Activated T-helper 1 cell treated with anti-CD3 and anti-CD28 coated beads, Interleukin-12 subunit alpha, Interleukin-12 subunit beta, Interleukin-2, Interleukin-4 antibody, amounts not matched to agents 30 ng/mL and 10 ng/mL and 1 ng/mL, durations not matched to agents 14 hours and 24 hours and 36 hours (primary cell): ENCODE results near the gene TMEM134. TPM values are rescaled to one million over a fixed set of nuclear protein-coding genes. Genes with fewer than 3 reads are reported as not detected.

Source experiments
- DNase-seq: peaks from one replicate; pipeline ENCODE4 v3.0.0; 2021; ENCODE audit warnings: low spot score
- H3K27ac Mint-ChIP-seq: one replicate; pipeline ENCODE4 v1.8.0; 2021; ENCODE audit warnings: mild to moderate bottlenecking, mixed read lengths
- H3K27me3 Mint-ChIP-seq: one replicate; pipeline ENCODE4 v1.8.0; 2022; ENCODE audit warnings: mild to moderate bottlenecking, moderate library complexity, mixed read lengths; ENCODE audit not compliant: insufficient read depth
- H3K36me3 Mint-ChIP-seq: one replicate; pipeline ENCODE4 v1.8.0; 2021; ENCODE audit warnings: low read depth, mixed read lengths
- H3K4me1 Mint-ChIP-seq: one replicate; pipeline ENCODE4 v1.8.0; 2021; ENCODE audit warnings: low read depth, mixed read lengths
- H3K4me3 Mint-ChIP-seq: one replicate; pipeline ENCODE4 v1.8.0; 2021; ENCODE audit warnings: mild to moderate bottlenecking, moderate library complexity, mixed read lengths
- H3K9me3 Mint-ChIP-seq: one replicate; pipeline ENCODE4 v1.8.0; 2021; ENCODE audit warnings: mixed read lengths
- intact Hi-C: fragments of 100-400 bp; cut with micrococcal nuclease; formaldehyde crosslinking; loops from one replicate; pipeline ENCODE4 v1.15.1; 2024
- total RNA-seq: library from RNA; stranded (reverse); gene quantifications from 2 replicates; pipeline ENCODE4 v1.2.3, GENCODE V29; 2022

TMEM134 gene
- total RNA-seq, 1 donor from 2014 or later = 61.4 TPM

DNA sequence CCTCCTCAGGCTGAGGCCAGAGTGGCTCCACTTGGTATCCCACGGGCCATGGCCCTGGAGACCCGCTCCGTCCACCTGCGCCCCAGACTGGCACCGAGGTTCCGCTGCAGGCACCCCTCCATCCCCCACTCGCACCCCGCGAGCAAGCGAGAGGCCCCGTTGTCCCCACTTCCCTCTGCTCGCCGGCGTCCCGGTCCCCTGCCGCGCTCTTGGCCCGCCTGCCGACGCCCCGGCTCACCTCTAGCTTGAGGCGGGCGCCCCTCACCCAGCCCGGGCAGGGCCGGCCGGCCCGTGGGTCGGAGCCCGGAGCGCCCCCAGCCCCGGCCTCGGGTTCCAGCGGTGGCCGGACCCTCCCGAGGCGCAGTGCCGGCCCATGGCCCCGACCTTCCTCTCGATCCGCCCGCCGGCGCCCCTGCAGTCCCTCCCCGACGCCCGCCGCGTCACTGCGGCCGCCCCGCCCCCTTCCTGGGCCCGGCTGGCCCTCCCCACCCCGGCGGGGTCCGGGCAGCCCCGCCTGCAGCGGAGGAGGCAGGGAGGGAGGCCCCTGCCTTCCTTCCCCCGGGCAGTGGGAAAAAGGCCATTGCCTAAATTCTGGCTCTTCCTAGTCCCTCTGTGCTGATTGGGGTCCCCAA is 36.0 kb upstream of the TMEM134 start, which contains the start of gene PITPNM1:
TSS of gene PITPNM1 (minus strand) at position 414 of the 632 bp plus-strand sequence. CDS start 1,183 bp downstream, outside the sequence.
- peak within 1 kb of the TSS; percentile 92 for H3K4me3 Mint-ChIP-seq
- H3K36me3 Mint-ChIP-seq = peaks cover 27% of the 10 kb centered on the region
- no peaks in the 10 kb centered on the region for H3K27me3 Mint-ChIP-seq
- peak within 1 kb of the TSS; percentile 96 for H3K27ac Mint-ChIP-seq
- DNase-seq = peak; percentile 76
- H3K9me3 Mint-ChIP-seq = no peaks in the 10 kb centered on the region
- intact Hi-C loops = loop anchor here (5.0 kb wide), 2 partner anchors 218 to 238 kb away; partner anchors contain the start of genes ANKRD13D and GRK2
- H3K4me1 Mint-ChIP-seq = peaks cover 54% of the 10 kb centered on the region

DNA sequence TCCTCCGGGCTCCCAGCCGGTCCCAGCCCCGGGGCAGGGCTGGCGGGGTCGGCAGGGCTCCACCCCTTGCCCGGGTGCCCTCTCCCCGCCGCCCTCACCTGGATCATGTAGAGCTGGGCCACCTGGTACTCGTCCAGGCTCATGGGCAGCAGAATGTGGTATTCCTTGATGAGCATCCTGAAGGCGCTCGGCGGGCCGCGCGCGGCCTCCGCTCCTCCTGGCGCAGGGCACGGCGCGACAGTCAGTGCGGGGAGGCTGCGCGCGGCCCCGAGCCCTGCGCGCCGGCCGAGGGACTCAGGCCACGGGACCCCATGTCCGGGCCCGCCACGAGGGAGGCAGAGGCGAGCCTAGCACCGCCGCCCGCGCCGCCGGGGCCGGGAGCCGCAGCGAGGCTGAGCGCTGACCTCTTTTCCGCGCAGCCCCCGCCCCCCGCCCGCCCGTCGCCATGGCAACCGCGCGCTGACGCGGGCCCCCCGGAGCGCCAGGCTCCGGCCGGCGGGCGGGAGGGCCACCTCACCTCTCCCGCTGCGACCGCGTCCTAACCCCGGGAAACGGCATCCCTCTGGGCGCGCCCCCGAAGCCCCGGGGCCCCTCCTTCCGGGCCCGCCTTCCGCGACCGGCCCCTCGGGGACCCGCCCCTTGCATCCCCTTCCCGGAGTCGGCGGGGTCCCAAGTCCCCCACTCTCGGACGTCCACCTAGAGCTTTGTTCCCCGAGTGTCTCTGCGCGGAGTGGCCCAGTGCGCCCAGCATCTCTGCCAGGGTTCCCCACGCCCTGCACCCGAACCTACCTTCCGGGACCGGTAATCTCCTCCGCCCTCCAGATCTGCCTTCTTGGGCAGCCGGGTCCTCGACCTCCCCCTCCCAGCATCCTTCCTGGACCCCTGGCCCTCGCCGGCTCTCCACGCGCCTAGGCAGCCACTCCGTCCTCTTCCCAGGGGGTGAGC is 35.2 kb upstream of the TMEM134 start:
- DNase-seq = peak; percentile 34
- Mint-ChIP-seq H3K27ac (peak overlapping the region; percentile 81), H3K9me3 (no peaks in the 10 kb centered on the region), H3K27me3 (no peaks in the 10 kb centered on the region), H3K36me3 (peaks cover 30% of the 10 kb centered on the region), H3K4me1 (peaks cover 49% of the 10 kb centered on the region), H3K4me3 (peak overlapping the region; percentile 92)
- intact Hi-C loops = no loop called here

DNA sequence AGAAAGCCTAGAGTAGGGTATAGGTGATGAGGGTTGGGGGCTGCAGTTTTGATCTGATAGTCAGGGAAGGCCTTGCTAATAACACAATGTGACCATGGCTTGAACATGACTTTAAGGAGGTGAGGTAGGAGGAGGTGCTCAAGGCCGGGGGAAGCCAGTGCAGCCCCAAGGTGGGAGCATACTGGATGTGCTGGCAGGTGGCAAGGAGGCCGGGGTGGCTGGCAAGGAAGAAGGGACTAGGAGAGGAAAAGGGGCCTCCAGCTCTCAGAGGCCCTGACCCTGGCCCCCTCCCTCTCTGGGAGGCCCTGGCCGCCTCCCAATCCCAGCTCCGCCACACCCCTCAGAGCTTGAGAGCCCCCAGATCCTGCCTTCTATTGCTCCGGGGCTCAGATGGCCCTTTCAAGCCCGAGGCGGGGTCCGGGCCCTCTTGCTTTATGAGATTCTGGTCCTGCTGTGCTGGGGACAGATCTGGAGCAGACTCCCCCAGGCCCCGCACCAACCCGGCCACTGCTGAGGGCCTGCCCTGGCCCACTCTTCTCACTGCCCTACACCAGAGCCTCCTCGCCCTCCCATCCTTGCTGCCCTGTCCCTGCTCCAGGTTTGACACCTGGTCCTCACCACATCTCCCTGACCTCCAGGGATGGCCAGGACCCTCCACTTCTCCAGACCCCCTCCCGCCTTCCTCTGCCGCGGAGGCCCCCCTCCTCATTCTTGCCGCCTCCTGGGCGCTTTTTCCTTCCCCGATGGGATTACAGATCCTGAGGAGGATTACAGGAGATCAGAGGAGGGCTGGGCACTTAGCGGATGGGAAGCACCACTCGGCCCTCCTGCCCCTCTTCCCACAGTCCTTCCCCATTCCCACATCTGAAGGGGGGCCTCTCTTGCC is 34.3 kb upstream of the TMEM134 start:
- no peak for DNase-seq
- Mint-ChIP-seq H3K27ac (peak overlapping the region; percentile 78), H3K36me3 (peaks cover 36% of the 10 kb centered on the region), H3K9me3 (no peaks in the 10 kb centered on the region), H3K4me3 (peak overlapping the region; percentile 88), H3K27me3 (no peaks in the 10 kb centered on the region), H3K4me1 (peaks cover 41% of the 10 kb centered on the region)
- intact Hi-C loops = no loop called here

DNA sequence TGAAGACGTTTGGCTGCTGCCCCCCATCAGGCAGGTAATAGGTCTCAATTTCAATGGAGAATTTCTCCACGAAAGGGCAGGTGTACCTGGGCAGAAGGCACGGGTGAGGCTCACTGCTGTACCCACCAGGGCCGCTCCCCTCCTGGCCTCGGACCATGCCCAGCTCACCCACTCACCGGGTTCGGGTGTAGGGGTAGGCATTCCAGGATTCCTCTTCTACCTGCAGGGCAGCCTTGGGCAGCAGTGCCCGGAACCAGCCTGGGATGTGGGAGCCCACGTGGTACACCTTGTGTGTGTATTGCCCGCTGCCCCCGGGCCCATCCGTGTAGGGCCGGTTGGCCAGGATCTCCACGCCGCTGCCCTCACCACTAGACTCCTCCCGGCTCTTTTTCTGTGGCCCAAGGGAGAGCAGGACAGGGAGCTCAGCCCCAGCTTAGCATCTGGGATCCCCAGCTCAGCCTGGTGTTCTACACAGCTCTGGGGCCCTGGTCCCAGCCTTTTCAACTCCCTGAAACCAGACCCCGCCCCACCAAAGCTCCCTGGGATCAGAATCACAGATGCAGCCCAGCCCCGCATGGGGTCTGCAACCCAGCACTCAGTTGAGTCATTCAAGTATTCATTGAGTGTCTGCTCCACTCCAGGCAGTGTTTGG is 33.4 kb upstream of the TMEM134 start:
- peak overlapping the region; percentile 88 for H3K4me3 Mint-ChIP-seq
- no peaks in the 10 kb centered on the region for H3K27me3 Mint-ChIP-seq
- H3K36me3 Mint-ChIP-seq = peaks cover 35% of the 10 kb centered on the region
- peak overlapping the region; percentile 78 for H3K27ac Mint-ChIP-seq
- H3K9me3 Mint-ChIP-seq = no peaks in the 10 kb centered on the region
- DNase-seq = no peak
- peaks cover 41% of the 10 kb centered on the region for H3K4me1 Mint-ChIP-seq
- intact Hi-C loops = no loop called here

DNA sequence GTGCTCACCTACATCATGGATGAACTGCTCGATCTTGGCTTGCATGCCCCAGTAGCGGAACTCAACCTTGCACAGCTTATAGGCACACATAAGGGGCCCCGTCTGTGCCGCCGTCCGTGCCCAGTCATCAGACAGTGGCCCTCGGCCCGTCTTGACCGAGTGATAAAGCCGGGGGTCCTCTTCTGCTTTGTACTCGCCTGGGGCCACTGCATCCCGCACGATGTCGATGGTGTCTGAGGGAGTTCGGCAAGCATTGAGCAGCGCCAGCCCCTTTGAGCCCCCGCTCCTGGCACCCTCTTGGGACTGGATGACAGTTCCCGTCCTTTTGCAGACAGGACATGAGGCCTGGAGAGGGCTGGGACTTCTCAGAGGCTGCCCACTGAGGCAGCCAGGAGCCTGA is 32.8 kb upstream of the TMEM134 start:
- Mint-ChIP-seq H3K4me3 (no peak overlapping the region), H3K9me3 (no peaks in the 10 kb centered on the region), H3K36me3 (peaks cover 34% of the 10 kb centered on the region), H3K27ac (no peak overlapping the region), H3K27me3 (no peaks in the 10 kb centered on the region), H3K4me1 (peaks cover 37% of the 10 kb centered on the region)
- no peak for DNase-seq
- intact Hi-C loops = no loop called here

DNA sequence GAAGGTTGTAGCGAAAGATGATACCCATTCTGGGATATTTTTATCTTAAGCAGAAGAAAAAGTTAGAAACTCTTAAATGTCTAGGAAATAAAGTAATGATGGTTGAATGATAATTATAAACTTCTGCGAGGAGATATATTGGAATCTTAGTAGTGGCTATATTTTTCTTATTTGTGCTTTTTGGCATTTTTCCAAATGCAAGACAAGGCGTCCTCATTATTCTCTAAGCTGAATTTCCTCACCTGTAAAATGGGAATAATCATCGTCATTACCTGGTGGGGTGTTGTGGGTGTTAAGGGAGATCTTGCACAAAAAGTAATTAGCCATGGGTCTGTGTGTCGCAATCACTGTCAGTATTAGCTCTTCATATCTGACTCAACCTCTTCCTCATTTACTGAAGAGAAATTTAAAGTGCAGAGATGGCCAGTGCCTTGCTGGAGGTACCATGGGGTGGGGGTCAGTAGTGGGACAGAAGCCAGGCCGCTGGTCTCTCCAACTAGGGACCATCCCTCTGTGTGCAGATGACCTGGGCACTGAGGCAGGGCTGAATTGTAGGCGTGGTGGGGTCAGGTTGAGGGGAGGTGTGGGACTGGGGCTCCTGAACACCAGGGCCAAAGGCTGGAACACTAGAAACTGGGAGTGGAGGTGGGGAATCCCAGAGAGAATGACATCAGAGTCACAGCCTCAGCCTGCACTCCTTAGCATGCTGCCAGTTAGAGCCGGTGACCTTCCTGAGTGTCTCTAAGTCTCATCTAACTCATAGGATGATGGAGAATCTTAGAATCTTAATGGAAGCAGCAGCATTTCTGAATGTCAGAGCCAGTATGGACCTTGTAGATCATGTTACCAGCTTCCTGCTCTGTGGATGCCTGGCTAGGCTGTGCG is 32.0 kb upstream of the TMEM134 start:
- no peaks in the 10 kb centered on the region for H3K27me3 Mint-ChIP-seq
- H3K4me3 Mint-ChIP-seq = peak overlapping the region; percentile 4
- H3K36me3 Mint-ChIP-seq = peaks cover 33% of the 10 kb centered on the region
- H3K9me3 Mint-ChIP-seq = no peaks in the 10 kb centered on the region
- no peak for DNase-seq
- H3K27ac Mint-ChIP-seq = peak overlapping the region; percentile 6
- intact Hi-C loops = no loop called here
- peaks cover 29% of the 10 kb centered on the region for H3K4me1 Mint-ChIP-seq

DNA sequence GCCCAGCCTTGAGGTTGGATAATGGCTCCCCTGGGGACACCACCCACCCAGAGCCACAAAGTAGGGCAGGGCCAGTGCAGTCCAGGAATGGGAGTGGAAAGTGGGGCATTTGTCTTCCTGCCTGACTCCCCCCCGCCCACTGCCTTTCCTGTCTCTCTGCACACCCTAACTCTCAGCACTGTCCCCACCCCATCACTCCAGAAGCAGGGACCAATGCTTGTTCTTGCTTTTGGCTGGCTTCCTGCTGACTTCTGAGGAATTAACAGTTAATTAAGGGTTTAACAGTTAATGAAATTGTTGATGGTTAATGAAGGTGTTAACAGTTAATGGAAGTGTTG is 31.4 kb upstream of the TMEM134 start:
- Mint-ChIP-seq H3K4me1 (peaks cover 24% of the 10 kb centered on the region), H3K4me3 (no peak overlapping the region), H3K27me3 (no peaks in the 10 kb centered on the region), H3K9me3 (no peaks in the 10 kb centered on the region), H3K36me3 (peaks cover 39% of the 10 kb centered on the region), H3K27ac (peak overlapping the region; percentile 55)
- no peak for DNase-seq
- intact Hi-C loops = no loop called here

DNA sequence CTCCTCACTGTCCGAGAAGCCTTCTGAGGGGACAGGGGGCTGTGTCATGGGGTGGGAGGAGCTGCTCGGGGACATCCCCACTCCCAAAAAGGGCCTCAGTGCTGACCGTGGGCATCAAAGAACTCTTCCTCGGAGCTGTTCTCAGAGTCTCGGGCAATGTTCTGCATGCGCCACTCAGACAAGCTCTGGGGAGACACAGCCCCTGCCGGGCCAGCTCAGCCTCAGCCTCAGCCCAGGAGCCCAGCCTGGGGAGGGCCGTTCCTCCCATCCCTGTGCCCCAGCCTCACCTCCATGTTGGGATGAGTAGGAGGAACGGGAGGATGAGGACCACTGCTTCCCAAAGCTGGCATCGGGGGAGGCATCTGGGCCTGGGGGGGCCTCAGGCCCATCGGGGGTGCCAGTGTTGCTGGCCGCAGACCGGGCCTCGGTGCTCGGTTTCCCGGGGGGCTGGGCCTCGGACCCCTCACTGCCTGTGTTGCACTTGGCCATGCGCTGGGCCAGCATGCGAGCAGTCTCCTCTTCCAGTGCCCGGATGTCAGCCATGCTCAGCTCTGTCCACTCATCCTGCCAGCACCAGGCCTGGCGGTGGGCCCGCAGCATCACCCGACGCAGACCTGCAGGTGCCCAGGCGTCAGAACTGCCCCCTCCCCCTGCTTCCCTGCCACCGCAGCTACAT is 30.9 kb upstream of the TMEM134 start:
- Mint-ChIP-seq H3K36me3 (peaks cover 39% of the 10 kb centered on the region), H3K4me1 (peaks cover 23% of the 10 kb centered on the region), H3K27ac (no peak overlapping the region), H3K4me3 (no peak overlapping the region), H3K27me3 (no peaks in the 10 kb centered on the region), H3K9me3 (no peaks in the 10 kb centered on the region)
- no peak for DNase-seq
- intact Hi-C loops = no loop called here

DNA sequence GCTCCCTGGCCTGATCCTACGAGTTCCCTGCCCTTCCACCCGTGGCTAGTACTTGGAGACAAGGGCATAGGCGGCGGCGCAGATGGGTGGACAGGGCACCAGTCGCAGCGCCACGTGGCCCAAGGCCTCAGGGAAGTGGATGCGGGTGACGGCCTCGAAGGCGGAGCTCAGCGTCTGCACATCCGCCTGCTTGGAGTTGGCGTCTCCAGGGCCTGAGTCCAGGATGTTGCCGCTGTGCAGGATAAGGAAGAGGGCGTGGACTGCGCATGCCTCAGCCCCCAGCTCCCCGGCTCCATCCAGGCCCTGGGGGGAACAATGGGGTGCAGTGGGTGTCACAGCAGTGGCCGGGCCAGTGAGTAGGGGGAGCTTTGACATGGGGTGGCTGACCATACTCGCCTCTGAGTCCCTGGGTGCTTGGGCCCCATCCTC is 29.5 kb upstream of the TMEM134 start:
- no peak for DNase-seq
- Mint-ChIP-seq H3K9me3 (no peaks in the 10 kb centered on the region), H3K27ac (no peak overlapping the region), H3K4me1 (peaks cover 23% of the 10 kb centered on the region), H3K27me3 (no peaks in the 10 kb centered on the region), H3K36me3 (peaks cover 39% of the 10 kb centered on the region), H3K4me3 (no peak overlapping the region)
- intact Hi-C loops = no loop called here

DNA sequence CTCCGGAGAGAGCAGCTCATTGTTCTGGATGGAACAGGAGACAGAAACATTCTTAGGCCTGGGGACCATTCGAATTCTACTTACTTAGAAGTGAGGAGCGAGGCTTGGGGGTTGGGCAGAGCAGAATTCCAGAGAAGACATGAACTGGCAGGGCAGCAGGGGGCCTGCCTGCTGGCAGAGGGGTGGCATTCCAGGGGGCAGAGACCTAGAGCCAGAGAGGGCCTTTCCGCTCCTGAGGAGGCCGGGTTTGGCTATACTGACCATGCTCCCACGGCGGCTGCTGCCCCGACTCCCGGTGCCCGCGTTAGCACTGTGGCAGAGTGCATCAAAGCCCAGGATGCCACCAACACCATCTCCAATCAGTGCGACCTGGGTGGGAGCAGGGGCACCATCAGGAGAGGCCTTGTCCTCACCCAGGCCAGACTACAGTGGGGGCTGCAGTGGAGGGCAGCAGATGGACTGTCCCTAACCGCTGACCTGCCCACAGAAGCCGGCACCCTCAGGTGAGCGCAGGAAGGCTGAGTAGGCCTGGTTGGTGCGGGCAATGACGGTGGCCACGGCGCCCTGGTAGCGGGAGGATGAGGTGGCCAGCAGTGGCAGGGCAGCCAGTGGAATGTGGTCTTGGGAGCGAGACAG is 28.7 kb upstream of the TMEM134 start:
- intact Hi-C loops = no loop called here
- Mint-ChIP-seq H3K4me3 (no peak overlapping the region), H3K9me3 (no peaks in the 10 kb centered on the region), H3K36me3 (peaks cover 37% of the 10 kb centered on the region), H3K4me1 (peaks cover 19% of the 10 kb centered on the region), H3K27ac (no peak overlapping the region), H3K27me3 (no peaks in the 10 kb centered on the region)
- no peak for DNase-seq

DNA sequence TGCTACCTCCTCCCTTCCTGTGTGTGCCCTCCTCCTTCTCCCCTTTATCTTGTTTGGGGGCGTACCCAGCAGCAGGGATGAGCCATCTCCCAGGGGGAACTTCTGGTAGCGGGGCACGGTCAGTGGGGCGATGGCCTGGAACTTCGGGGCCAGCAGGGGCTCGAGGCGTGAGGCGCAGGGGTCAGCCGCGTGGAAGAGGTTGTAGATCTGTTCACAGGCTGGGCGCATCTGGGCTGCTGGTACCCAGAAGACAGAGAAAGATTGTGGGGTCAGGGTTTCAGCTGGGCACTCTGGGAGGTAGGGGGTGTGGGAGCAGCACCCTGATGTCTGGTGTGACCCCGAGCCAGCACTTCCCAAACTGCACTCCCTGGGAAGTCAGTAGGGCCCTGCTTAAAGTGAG is 27.1 kb upstream of the TMEM134 start:
- no peaks in the 10 kb centered on the region for H3K27me3 Mint-ChIP-seq
- intact Hi-C loops = no loop called here
- peaks cover 8% of the 10 kb centered on the region for H3K4me1 Mint-ChIP-seq
- H3K36me3 Mint-ChIP-seq = peaks cover 33% of the 10 kb centered on the region
- no peak overlapping the region for H3K27ac Mint-ChIP-seq
- no peak overlapping the region for H3K4me3 Mint-ChIP-seq
- no peak for DNase-seq
- no peaks in the 10 kb centered on the region for H3K9me3 Mint-ChIP-seq
